ENCODE results near the gene FAM53A.

Gene FAM53A

GRCh38 chr4:1637580-1638271 is 46.4 kb downstream of the FAM53A start:
- no peak for DNase-seq

GRCh38 chr4:1636490-1637211 is 47.5 kb downstream of the FAM53A start:
- DNase-seq: no peak

GRCh38 chr4:1635464-1635863 is 48.6 kb downstream of the FAM53A start:
- DNase-seq: no peak

GRCh38 chr4:1633993-1634392 is 50.1 kb downstream of the FAM53A start:
- no peak for DNase-seq

- no peak for DNase-seq
These were observed 51.7 kb downstream of the FAM53A start for GRCh38 chr4:1632109-1633104.

- no peak for DNase-seq
These were observed 53.0 kb downstream of the FAM53A start for GRCh38 chr4:1631136-1631535.

GRCh38 chr4:1630266-1630665 is 53.8 kb downstream of the FAM53A start:
- DNase-seq: no peak

GRCh38 chr4:1629699-1630083 is 54.4 kb downstream of the FAM53A start:
- no peak for DNase-seq

GRCh38 chr4:1628892-1629698 is 55.0 kb downstream of the FAM53A start:
- DNase-seq: peak in 1 of 2 experiments; percentile 41

GRCh38 chr4:1627417-1628313 is 56.4 kb downstream of the FAM53A start:
- no peak for DNase-seq

GRCh38 chr4:1626941-1627340 is 57.2 kb downstream of the FAM53A start:
- no peak for DNase-seq

- no peak for DNase-seq
These were observed 58.0 kb downstream of the FAM53A start for GRCh38 chr4:1626151-1626550.

- DNase-seq: no peak
These were observed 58.4 kb downstream of the FAM53A start for GRCh38 chr4:1625600-1626138.

GRCh38 chr4:1624519-1624910 is 59.6 kb downstream of the FAM53A start:
- DNase-seq: no peak

- DNase-seq: no peak
These were observed 60.1 kb downstream of the FAM53A start for GRCh38 chr4:1623821-1624518.

GRCh38 chr4:1623400-1623799 is 60.7 kb downstream of the FAM53A start:
- no peak for DNase-seq

- DNase-seq: no peak
These were observed 61.2 kb downstream of the FAM53A start for GRCh38 chr4:1622956-1623355.

- no peak for DNase-seq
These were observed 61.9 kb downstream of the FAM53A start for GRCh38 chr4:1622238-1622637.

GRCh38 chr4:1621526-1621925 is 62.6 kb downstream of the FAM53A start:
- no peak for DNase-seq

- no peak for DNase-seq
These were observed 64.9 kb downstream of the FAM53A start for GRCh38 chr4:1619151-1619672.
